GM19438 (cell line): ENCODE data around the gene SLC38A8.

Experiments used
- ATAC-seq: cut with Tn5 transposase; IDR thresholded peaks from one replicate; pipeline ENCODE4 v1.9.1; 2021; ENCODE audit warnings: low read depth; ENCODE audit not compliant: unreplicated experiment

SLC38A8 gene

DNA sequence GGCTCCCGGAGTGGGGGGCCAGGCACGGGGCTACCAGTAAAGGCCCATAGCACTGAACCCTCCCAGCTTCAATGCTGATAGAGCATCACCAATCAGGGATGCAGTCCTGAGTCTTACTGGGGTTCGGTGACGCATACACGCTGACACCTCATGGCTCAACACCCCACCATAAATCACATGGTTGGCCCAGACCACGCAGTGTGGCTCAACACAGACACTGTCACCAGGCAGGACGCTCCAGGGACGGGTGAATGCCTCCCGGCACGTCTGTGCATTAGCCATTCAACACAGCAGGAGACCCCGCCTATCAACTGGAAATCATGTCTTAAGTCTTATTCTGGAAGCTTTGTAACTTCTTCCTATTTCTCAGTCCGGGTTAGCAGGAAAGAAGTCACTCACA, 39.6 kb downstream of the SLC38A8 start:
- no peak for ATAC-seq

DNA sequence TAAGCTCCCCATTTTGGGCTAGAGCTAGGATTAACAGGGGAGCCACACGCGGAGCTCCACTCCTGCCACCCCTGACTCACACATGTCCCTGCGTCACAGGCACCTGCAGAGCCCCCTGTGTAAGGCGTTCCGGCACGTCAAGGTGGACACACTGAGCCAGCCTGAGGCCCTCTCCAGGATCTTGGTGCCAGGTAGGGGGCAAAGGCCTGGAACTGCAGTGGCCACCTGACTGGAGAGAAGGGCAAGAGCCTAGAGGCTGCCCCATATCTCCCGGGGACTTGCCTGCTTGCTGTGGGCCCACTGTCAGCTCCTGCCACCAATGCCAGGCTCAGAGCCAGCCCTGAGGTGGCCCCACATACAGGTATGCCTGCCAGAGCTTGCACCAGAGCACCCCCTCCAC, 40.9 kb downstream of the SLC38A8 start:
- ATAC-seq = no peak

DNA sequence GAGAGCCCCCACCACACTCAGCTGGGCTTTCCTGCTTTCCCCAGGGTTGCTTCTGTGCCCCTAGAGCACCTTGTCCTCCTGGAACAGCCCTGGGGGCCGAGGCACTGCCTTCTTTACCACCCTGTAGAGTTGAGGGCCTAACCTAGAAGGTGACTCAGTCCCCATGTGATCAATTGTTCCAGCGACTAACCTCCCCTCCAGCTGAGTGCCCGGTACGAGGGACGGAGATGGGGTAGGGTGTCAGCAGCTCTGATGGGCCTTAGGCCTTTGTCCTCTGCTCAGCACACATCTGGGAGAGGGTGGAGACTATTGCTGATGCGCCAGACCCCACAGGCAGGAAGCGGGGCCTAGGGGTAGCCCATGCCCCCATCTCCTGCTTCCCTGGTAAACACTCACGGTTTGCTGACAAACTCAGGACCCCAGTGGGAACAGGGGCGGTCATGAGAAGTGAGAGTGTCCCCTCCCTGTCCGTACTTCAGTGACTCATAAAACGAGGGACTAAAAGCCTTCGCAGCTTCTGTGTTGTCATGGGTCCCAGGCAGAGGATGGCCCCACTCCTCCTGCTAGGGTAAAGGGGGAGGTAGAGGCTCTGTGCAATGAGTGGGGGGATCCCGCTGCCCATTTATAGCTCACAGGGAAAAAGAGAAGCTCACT, 41.5 kb downstream of the SLC38A8 start:
- no peak for ATAC-seq

DNA sequence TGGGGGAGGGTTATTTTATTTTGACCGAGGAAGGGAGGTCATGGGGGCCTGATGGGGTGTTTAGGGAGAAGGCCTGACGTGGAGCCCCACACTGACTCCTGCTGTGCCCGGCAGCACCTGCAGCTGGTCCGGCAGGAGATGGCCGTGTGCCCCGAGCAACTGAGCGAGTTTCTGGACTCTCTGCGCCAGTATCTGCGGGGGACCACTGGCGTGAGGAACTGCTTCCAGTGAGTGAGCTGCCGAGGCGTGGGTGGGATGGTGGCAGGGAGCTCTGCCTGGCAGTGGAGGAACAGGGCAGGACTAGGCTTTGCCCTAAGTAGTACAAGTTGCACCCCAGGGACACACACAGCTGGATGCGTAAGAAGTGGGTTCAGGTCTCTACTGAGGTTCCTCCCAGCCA, 44.5 kb downstream of the SLC38A8 start:
- no peak for ATAC-seq

DNA sequence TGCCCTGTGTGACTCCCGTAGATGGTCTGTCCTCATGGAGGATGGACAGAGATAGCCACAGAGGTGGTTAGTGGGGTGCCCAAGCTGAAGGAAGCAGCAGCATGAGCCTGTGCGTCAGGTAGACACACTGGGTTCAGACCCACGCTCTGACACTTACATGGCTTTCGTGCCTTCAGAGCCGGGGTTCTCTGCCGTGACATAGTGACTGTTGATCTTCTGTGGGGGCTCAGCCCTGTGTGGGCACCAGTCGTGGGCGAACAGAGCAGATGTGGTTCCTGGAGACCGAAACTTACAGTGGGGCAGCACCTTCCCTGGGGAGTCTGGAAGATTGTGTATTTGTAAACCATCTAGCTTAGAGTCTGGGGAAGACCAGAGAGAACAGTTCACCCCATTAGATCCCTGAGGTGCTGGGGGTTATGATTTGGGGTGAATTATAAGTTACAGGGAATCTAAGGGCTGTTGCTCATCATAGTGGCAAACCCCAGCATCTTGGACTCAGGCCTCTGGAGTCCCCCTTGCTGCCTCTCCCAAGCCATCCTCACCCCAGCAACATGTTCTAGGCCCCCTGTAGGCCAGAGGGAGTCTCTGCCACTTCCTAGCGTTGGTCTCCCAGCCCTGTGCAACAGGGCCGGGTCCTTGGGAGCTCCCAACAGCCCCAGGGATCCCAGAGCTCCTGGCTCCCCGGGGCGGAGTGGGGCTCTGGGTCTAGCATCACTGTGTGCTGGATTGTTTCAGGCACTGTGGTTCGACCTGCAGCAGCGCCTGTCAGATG, 45.9 kb downstream of the SLC38A8 start:
- ATAC-seq = no peak

DNA sequence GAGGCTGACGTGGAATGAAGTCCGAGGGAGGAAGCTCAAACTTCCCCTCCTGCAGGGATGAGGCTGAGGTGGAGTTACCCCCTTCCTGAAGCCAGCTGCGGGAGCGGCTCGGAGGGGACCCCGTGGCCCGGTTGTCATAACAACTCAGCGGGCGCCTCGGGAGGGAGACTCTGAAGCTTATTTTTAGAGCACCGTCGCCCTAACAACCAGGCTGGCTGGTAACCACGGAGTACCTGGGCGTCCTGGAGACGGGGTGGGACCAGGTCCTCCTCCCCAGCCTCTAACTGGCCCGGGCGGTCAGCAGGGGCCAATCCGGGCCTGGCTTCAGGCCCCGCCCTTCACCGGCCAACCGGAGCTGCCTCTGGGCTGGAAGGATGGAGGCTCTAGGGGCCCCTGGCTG, 46.8 kb downstream of the SLC38A8 start:
- no peak for ATAC-seq

DNA sequence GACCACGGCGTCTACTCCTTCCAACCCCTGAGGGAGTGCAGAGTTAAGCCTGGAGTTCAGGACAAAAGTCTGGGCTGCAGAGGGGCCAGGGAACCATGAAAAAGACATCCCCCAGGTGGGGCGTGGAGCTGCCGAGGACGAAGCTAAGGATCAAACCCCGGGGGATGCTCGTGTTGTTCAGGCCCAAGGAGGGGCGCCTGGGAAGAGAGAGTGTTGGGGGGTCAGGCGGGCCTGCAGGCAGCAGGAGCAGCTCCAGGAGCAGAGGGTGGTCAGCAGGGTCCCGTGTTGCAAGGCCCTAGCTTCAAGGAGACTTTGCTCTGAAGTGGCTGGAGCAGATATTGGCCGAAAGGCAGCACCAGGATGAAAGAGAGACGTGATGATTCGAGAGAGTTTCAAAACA, 47.9 kb downstream of the SLC38A8 start:
- ATAC-seq = no peak

DNA sequence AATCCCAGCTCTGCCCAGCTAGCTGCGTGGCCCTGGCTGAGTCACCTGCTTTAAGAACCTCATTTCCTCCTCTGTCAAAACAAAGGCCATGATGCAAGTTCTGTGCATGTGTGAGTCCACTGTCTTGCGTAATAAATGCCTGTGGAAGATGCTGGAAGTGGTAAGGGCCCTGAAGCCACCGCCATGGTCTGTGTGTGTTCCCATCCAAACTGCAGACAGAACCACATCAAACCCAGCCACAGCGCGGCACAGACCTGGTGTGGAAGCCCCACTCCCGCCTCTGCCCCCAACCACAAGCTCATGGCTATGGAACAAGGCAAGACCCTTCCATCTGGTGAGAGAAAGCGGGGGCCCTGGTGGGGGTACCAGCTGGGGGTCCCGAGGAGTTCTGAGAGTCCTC, 48.5 kb downstream of the SLC38A8 start:
- no peak for ATAC-seq

DNA sequence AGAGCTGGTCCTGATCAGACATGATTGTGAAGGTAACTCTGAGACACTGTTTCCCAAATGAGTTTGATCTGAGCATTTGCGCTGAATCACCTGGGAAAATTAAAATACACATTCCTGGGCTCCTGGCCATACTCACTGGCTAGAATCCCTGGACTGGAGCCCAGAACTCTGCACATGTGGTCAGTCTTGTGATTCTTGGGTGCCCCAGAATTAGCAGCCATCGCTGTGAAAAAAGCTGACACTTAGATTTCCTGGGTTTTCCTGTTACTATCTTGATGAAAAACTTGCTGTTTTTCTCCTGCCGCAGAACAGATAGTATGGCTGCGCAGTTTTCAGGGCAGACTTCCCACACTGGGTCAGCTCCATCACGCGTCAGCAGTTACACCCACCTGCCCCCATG, 50.0 kb downstream of the SLC38A8 start:
- ATAC-seq = no peak

DNA sequence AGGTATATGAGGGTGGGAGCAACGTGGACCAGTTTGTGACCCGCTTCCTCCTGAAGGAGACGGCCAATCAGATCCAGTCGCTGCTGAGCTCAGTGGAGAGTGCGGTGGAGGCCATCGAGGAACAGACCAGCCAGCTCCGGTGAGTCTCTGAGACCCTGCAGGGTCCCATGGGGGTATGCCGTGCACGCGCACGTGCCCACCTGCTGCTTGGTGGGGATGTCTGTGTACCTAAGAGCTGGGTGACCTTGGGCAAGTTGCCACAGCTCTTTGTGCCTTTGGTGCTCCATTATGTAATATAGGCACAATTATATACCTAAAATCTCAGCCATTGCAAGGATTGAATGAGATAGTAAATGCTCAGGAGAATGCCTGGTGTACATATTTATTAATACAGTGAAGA, 52.1 kb downstream of the SLC38A8 start:
- ATAC-seq = no peak

DNA sequence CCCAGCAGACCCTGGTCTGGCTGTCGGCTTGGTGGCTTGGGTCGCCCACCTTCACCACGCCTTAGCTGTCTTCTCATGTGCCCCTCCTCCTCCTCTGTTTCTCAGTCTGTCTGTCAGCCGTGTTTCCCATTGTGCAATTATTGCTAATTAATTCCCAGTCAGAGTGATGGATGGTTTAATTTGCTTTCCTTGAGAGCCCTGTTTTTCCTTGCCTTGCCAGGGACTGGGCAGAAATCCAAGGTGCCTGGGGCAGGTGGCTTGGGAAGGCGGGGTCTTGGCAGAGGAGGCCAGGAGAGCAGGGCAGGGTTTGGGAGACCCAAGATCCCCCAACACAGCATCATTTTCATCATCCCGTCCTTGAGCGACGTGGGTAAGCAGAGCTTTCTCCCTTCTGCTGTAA, 53.3 kb downstream of the SLC38A8 start:
- no peak for ATAC-seq

DNA sequence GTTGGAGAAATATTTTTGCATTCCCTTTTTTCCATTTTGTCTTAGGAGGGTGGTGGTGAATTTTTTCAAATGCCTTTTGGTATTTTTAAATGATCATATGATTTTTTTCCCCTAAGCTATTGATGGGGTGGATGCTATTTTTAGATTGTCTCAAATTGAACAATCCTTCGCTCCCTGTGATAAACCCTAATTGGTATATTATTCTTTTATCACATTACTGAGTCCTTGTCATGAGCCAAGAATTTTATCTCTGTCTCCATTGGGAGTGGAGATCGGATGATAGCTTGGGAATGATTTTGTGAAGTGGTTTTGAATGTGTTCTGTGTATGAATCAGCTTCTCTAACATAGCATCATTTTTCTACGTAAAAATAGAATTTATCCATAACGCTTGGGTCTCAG, 59.1 kb downstream of the SLC38A8 start:
- ATAC-seq = no peak

DNA sequence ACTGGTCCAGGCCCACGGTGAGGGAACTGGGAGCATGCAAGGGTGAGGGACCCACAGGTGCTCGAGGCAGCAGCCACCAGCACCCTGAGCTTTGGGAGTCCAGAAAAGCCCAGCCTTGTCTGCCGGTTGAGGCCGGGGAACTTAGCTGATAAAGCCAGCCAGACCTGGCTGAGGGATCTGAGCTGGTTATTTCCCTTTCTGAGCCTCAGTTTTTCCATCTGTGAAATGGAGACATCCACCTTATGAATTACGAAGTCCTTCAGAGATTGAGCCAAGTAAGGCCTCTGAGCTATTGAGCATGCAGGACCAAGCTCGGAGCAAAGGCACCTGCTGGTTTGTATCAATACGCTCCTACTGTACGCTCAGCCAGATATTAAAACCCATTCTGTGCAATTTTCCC, 60.8 kb downstream of the SLC38A8 start:
- ATAC-seq = no peak

DNA sequence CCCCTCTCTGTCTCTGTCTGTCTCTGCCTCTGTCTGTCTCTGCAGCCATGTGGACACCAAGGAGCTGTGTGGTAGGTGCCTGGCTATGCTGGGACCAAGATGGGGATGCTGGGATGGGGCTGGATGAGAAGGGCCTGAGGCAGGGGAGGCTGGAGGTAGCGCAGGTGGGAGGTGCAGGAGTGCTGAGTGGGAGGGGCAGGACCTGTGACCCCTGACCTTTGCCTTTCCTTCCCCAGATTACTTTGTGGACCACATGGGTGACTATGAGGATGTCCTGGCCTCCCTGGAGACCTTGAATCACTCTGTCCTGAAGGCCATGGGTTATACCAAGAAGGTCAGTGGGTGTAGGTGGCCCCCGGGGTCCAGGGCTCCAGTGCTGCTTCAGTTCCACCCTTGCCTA, 61.8 kb downstream of the SLC38A8 start:
- no peak for ATAC-seq

DNA sequence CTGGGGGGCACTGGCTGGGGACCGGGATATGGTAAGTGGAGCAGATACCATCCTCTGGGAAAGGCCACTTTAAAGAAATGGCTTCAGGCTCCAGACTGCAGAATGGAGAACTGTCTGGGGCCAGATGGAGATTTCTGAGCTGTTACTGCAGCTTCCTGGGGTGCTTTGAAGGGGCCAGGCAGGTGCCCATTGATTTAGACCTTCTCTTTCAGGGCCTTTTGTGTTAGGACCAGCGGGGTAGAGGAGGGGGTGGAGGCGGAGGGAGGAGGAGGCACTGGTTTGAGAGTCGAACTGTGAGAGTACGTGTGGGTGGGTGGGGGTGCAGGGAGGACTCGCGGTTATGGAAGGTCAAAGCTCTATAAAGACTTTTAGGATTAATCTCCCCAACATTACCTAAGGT, 63.2 kb downstream of the SLC38A8 start:
- ATAC-seq = no peak

DNA sequence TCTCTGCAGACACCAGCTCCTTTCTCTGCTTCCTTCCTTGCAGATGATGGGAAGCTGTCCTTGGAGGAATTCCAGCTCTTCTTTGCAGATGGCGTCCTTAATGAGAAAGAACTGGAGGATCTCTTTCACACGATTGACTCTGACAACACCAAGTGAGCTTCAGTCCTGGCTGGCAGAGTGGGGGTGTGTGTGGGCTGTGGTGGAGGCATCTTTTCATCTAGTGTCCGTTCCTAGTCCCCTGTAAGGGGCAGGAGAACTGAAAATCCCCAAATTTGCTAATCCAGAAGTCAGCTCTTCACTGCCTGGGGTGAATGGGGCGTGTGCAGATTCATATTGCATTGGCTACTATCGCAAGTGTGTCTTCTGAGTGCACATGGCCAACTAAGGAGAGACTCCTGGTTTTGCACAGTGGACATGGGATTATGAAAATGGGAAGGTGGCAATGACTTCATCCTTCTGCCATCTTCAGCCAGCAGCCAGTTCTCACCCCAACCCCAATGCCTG, 64.1 kb downstream of the SLC38A8 start:
- no peak for ATAC-seq

DNA sequence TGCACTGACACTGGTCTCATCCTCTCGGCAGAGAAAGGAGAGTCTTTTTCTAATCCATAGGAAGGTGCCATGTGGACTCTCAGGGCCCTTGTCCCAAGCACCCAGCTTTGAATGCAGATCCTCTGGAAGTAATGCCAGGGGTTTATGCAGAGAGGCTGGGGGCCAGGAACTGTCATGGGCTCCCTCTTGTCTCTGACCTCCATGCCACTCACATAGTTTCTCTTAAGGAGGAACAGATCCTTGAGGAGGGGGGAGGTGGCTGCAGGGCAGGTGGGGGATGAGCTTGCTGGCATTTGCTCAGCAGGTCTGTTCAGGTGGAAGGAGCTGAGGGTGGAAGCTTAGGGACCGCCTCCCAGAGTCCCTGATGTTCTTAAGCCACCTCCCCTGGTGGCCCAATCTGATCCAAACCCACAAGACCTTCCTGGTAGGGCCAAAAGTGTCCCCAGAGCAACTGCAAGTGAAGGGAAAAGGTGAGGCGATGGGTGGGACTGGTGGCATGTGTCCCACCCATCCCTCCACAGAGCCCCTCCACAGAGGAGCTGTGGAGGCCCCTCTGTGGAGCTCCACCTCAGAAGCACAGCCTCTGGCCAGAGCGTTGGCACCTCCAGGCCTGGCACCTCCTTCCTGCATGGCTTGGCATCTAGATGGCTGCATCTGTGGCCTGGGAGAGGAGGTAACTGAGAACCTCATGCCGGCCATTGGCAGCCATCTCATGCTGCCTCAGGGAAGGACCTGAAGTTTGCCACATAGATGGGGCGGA, 65.4 kb downstream of the SLC38A8 start:
- no peak for ATAC-seq

DNA sequence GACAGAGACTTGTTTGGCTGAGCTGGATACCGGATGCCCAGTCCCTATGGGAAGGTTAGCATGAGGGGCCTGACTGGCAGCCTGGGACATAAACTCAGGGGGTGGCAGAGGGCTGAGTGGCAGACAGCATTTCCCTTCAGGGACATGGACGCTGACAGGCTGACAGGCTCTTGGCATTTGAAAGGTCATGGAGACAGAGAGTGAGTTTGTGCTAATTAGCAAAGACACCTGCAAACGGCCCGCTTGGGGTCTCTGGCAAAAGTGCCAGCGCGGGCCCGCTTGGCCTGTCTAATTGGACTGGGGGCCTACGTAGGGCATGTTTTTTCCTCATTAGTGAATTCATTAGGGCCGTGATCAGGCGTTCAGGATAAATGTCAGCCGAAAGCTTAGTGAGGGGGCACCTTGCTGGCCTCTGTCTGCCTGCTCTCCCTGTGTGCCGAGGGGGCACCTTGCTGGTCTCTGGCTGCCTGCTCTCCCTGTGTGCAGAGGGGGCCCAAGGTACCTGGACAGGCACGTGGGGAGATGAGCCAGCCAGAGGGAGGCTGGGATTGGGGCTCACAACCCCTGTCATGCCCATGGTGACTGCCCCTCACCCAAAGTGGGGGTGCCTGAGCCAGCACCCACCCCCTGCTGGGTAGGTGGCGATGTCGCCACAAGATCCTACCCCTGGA, 66.9 kb downstream of the SLC38A8 start:
- ATAC-seq = no peak

DNA sequence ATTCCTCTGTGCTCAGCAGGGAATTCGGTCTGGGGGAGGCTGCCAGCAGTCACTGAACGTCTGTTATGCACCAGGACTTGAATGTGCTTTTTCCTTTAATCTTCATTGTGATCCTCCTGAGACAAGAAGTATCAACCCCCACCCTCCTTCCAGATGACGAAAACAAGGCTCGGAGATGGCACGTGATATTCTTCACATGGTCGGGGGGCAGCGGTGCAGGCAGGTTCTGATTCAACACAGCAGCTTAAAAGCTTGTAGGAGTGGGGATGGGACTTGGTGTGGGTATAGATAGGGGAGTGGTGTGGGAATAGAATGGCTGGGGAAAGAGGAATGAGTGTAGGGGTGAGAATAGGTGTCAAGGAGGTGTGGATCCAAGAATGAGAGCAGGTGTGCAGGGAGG, 68.1 kb downstream of the SLC38A8 start:
- ATAC-seq = no peak

DNA sequence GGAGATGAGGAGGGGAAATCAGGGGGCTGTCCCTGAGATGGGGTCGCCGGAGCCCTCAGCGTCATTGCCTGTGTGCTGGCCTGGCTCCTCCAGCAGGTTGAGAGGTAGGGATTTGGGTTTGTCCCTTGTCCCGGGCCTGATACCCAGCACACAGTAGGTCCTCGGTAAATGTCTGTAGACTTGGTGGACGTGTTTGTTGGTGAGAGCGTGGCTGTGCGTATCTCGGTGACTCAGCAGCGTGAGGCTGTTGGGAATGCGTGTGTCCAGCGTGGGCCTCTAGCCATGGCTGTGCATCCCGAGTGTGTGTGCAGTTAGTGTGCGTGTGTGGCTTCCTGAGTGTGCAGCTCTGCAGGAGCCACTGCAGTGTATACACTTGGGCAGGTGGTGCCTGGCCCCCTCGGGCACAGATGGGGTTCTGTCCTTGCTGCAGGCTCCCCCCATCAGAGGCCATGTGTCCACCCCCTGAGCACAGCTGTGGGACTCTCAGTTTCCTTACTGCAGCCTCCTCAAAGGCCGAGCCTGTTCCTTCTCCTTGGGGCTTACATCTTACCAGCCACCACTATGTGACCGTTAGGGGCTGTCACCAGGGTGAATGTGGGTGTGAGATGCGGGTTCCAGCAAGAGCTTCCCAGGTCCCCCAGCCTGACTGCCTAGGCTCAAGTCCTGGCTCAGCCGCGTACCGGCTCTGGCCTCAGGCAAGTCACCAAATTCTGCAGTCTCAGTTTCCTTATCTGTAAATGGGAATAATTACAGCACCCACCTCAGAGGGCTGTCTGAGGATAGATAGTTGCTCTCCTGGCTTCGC, 68.8 kb downstream of the SLC38A8 start:
- ATAC-seq = no peak
